HepG2 (cell line): Measurements from ENCODE around the gene GPS1. TPM values are rescaled to one million over a fixed set of nuclear protein-coding genes. Genes with fewer than 3 reads are reported as not detected.

ENCODE experiments used
- ARNT ChIP-seq: fragments of 450-650 bp; IDR thresholded peaks from 2 replicates; pipeline ENCODE4 v1.6.1; 2017
- BORCS8-MEF2B ChIP-seq: sonication (generic); formaldehyde crosslinking; IDR thresholded peaks from 2 replicates; pipeline ENCODE4 v1.8.0; 2022; ENCODE audit warnings: mild to moderate bottlenecking, missing genetic modification reagents
- FOXC1 ChIP-seq: sonication (generic); formaldehyde crosslinking; IDR thresholded peaks from 2 replicates; pipeline ENCODE4 v1.8.0; 2022; ENCODE audit warnings: mild to moderate bottlenecking, missing genetic modification reagents, borderline replicate concordance
- FOXM1 ChIP-seq: sonication (generic); formaldehyde crosslinking; IDR thresholded peaks from 2 replicates; pipeline ENCODE4 v1.5.0; 2020; ENCODE audit warnings: missing genetic modification reagents
- MIER3 ChIP-seq: IDR thresholded peaks from 2 replicates; pipeline ENCODE4 v1.6.1; 2016; ENCODE audit warnings: missing compliant biosample characterization, borderline replicate concordance
- NCOA1 ChIP-seq: sonication (generic); formaldehyde crosslinking; IDR thresholded peaks from 2 replicates; pipeline ENCODE4 v1.9.0; 2021; ENCODE audit warnings: missing genetic modification reagents
- POGZ ChIP-seq: sonication (generic); formaldehyde crosslinking; IDR thresholded peaks from 2 replicates; pipeline ENCODE4 v1.4.0; 2020; ENCODE audit warnings: mild to moderate bottlenecking, missing genetic modification reagents
- RFX3 ChIP-seq: IDR thresholded peaks from 2 replicates; pipeline ENCODE4 v1.6.1; 2016; ENCODE audit warnings: missing biosample characterization, missing genetic modification reagents
- RFXAP ChIP-seq: sonication (generic); formaldehyde crosslinking; IDR thresholded peaks from 2 replicates; pipeline ENCODE4 v1.4.0; 2020; ENCODE audit warnings: missing genetic modification reagents, borderline replicate concordance
- TOE1 ChIP-seq: sonication (generic); formaldehyde crosslinking; IDR thresholded peaks from 2 replicates; pipeline ENCODE4 v1.4.0; 2020; ENCODE audit warnings: mild to moderate bottlenecking, missing genetic modification reagents
- polyA plus RNA-seq, 8 experiments: library from polyadenylated mRNA; depleted of rRNA in 3 of 8; stranded (reverse) in 7 of 8; unstranded in 1 of 8; fragments of >200 nt; fragmentation: Illumina TruSeq in 4 of 8; extraction: Trizol in 4 of 8; gene quantifications; 2 replicates each; pipeline versions ENCODE4 v1.2.1 to v1.2.3, GENCODE V29; 2011 to 2016; ENCODE audit warnings: low read depth in 4 of 8, missing spikeins in 1 of 8, mixed read lengths in 1 of 8; ENCODE audit not compliant: insufficient read depth in 1 of 8
- total RNA-seq, 5 experiments: library from RNA; depleted of rRNA; stranded (reverse); fragments of >200 nt; fragmentation: Illumina TruSeq; extraction: Trizol; gene quantifications; 2 replicates each; pipeline ENCODE4 v1.2.3, GENCODE V29; 2016; ENCODE audit warnings: low read depth in 1 of 5
- TF ChIP-seq, protein P1 (sequence below): IDR thresholded peaks from 2 replicates; pipeline ENCODE4 v1.6.1; 2016; ENCODE audit warnings: missing biosample characterization, missing genetic modification reagents, low read depth
- TF ChIP-seq, protein P2 (sequence below), 2 experiments: IDR thresholded peaks; 2 replicates each; pipeline ENCODE4 v1.6.1; 2011 to 2012; ENCODE audit warnings: low read length in 2 of 2, borderline replicate concordance in 1 of 2, low read depth in 1 of 2, mild to moderate bottlenecking in 1 of 2, moderate library complexity in 1 of 2
- TF ChIP-seq, protein P3 (sequence below): sonication (generic); formaldehyde crosslinking; IDR thresholded peaks from 2 replicates; pipeline ENCODE4 v1.5.0; 2020; ENCODE audit warnings: missing genetic modification reagents
- TF ChIP-seq, protein P4 (sequence below): sonication (generic); formaldehyde crosslinking; IDR thresholded peaks from 2 replicates; pipeline ENCODE4 v1.8.1; 2022; ENCODE audit warnings: mild to moderate bottlenecking, missing genetic modification reagents
- TF ChIP-seq, protein P5 (sequence below): sonication (generic); formaldehyde crosslinking; IDR thresholded peaks from 2 replicates; pipeline ENCODE4 v1.9.0; 2021; ENCODE audit warnings: missing genetic modification reagents, borderline replicate concordance
- TF ChIP-seq, protein P6 (sequence below): sonication (generic); formaldehyde crosslinking; IDR thresholded peaks from 2 replicates; pipeline ENCODE4 v1.5.1; 2020; ENCODE audit warnings: mild to moderate bottlenecking, missing genetic modification reagents

Gene GPS1
- total and polyA plus RNA-seq, 2 of the 13 experiments (the other 11 are each of a cell fraction or from before 2014, with no cell fraction given) = 124 to 128 TPM

DNA sequence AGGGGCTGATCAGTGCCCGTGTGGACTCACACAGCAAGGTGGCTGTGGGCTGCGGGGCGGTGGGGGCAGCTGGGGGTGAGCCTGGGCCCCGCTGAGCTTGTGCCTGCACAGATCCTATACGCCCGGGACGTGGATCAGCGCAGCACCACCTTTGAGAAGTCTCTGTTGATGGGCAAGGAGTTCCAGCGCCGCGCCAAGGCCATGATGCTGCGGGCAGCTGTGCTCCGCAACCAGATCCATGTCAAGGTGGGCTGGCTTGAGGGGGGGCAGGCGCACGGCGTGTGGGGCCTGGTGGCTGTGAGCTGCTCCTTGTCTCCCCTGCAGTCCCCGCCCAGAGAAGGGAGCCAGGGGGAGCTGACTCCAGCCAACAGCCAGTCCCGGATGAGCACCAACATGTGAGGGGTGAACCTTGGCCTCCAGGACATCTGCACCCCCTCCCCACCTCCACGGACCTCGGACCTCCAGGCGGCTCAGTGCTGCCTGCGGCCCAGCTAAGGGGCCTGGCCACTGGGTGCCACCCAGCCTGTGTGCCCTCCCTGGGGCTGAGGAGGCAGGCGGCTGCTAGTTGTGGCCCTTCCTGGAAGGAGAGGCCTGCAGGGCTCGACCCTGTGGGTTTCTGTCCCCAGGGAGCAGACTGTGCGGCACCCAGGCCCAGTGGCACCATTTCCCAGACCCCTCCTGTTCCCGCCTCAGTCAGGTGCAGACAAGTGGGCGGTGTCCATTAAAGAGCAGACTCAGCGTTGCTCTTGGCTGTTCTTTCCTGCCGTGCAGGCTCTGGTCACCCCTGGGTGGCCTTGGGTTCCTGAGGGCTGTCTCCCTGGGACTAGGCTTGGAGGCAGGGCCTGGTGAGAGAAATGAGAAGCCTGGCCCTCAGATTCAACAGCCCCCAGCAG, 5.3 kb downstream of the GPS1 start (continued):
- TF ChIP-seq, protein P1, sequence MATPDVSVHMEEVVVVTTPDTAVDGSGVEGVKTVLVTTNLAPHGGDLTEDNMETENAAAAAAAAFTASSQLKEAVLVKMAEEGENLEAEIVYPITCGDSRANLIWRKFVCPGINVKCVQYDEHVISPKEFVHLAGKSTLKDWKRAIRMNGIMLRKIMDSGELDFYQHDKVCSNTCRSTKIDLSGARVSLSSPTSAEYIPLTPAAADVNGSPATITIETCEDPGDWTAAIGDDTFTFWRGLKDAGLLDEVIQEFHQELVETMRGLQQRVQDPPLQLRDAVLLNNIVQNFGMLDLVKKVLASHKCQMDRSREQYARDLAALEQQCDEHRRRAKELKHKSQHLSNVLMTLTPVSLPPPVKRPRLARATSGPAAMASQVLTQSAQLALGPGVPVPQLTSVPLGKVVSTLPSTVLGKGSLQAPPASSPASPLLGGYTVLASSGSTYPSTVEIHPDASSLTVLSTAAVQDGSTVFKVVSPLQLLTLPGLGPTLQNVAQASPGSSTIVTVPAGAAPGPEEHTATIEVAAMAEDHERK (CRISPR knock-in tag) = no peak
- TF ChIP-seq FOXM1 (CRISPR knock-in tag) = no peak
- TF ChIP-seq RFXAP (CRISPR knock-in tag) = 0 out of 2 replicates have a peak, but pooled peaks have one; percentile 47
- no peak; the same call in 1 of the 2 replicates for TF ChIP-seq TOE1 (CRISPR knock-in tag)
- TF ChIP-seq, protein P2, sequence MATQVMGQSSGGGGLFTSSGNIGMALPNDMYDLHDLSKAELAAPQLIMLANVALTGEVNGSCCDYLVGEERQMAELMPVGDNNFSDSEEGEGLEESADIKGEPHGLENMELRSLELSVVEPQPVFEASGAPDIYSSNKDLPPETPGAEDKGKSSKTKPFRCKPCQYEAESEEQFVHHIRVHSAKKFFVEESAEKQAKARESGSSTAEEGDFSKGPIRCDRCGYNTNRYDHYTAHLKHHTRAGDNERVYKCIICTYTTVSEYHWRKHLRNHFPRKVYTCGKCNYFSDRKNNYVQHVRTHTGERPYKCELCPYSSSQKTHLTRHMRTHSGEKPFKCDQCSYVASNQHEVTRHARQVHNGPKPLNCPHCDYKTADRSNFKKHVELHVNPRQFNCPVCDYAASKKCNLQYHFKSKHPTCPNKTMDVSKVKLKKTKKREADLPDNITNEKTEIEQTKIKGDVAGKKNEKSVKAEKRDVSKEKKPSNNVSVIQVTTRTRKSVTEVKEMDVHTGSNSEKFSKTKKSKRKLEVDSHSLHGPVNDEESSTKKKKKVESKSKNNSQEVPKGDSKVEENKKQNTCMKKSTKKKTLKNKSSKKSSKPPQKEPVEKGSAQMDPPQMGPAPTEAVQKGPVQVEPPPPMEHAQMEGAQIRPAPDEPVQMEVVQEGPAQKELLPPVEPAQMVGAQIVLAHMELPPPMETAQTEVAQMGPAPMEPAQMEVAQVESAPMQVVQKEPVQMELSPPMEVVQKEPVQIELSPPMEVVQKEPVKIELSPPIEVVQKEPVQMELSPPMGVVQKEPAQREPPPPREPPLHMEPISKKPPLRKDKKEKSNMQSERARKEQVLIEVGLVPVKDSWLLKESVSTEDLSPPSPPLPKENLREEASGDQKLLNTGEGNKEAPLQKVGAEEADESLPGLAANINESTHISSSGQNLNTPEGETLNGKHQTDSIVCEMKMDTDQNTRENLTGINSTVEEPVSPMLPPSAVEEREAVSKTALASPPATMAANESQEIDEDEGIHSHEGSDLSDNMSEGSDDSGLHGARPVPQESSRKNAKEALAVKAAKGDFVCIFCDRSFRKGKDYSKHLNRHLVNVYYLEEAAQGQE (IDR thresholded peaks at IDR 0.05; ENCODE audit: borderline replicate concordance in 1 of 2, low read depth in 1 of 2, low read length in 2 of 2) = no peak
- TF ChIP-seq NCOA1 (CRISPR knock-in tag) = no peak; the same call in none of the 2 replicates
- no peak for TF ChIP-seq MIER3 (CRISPR knock-in tag)
- TF ChIP-seq, protein P3, sequence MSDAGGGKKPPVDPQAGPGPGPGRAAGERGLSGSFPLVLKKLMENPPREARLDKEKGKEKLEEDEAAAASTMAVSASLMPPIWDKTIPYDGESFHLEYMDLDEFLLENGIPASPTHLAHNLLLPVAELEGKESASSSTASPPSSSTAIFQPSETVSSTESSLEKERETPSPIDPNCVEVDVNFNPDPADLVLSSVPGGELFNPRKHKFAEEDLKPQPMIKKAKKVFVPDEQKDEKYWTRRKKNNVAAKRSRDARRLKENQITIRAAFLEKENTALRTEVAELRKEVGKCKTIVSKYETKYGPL = no peak
- TF ChIP-seq, protein P4, sequence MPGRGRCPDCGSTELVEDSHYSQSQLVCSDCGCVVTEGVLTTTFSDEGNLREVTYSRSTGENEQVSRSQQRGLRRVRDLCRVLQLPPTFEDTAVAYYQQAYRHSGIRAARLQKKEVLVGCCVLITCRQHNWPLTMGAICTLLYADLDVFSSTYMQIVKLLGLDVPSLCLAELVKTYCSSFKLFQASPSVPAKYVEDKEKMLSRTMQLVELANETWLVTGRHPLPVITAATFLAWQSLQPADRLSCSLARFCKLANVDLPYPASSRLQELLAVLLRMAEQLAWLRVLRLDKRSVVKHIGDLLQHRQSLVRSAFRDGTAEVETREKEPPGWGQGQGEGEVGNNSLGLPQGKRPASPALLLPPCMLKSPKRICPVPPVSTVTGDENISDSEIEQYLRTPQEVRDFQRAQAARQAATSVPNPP (CRISPR knock-in tag) = 0 out of 2 replicates have a peak, but pooled peaks have one; percentile 13
- peak; percentile 62 for TF ChIP-seq BORCS8-MEF2B (CRISPR knock-in tag)
- TF ChIP-seq, protein P5, sequence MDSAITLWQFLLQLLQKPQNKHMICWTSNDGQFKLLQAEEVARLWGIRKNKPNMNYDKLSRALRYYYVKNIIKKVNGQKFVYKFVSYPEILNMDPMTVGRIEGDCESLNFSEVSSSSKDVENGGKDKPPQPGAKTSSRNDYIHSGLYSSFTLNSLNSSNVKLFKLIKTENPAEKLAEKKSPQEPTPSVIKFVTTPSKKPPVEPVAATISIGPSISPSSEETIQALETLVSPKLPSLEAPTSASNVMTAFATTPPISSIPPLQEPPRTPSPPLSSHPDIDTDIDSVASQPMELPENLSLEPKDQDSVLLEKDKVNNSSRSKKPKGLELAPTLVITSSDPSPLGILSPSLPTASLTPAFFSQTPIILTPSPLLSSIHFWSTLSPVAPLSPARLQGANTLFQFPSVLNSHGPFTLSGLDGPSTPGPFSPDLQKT (CRISPR knock-in tag) = no peak
- TF ChIP-seq, protein P6, sequence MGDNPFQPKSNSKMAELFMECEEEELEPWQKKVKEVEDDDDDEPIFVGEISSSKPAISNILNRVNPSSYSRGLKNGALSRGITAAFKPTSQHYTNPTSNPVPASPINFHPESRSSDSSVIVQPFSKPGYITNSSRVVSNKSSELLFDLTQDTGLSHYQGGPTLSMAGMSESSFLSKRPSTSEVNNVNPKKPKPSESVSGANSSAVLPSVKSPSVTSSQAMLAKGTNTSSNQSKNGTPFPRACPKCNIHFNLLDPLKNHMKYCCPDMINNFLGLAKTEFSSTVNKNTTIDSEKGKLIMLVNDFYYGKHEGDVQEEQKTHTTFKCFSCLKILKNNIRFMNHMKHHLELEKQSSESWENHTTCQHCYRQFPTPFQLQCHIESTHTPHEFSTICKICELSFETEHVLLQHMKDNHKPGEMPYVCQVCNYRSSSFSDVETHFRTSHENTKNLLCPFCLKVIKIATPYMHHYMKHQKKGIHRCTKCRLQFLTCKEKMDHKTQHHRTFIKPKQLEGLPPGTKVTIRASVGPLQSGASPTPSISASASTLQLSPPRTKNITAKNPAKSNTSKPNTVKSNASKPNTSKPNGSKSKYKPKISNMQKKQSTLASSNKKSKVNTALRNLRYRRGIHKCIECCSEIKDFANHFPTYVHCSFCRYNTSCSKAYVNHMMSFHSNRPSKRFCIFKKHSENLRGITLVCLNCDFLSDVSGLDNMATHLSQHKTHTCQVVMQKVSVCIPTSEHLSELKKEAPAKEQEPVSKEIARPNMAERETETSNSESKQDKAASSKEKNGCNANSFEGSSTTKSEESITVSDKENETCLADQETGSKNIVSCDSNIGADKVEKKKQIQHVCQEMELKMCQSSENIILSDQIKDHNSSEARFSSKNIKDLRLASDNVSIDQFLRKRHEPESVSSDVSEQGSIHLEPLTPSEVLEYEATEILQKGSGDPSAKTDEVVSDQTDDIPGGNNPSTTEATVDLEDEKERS (CRISPR knock-in tag) = peak; percentile 19; the same call in 1 of the 2 replicates
- no peak for TF ChIP-seq RFX3 (CRISPR knock-in tag)
- TF ChIP-seq FOXC1 (CRISPR knock-in tag) = peak; percentile 24; the same call in 1 of the 2 replicates
- peak; percentile 40; the same call in 1 of the 2 replicates for TF ChIP-seq POGZ (CRISPR knock-in tag)
- no peak for TF ChIP-seq ARNT
